NCI-H2227 treated with DMSO at 0.1 percent for 48 hours (cell line): ENCODE measurements around the gene PPARD.
"Not testable (repeated sequence)": the region's sequence is repeated elsewhere in the genome, so short reads cannot be mapped to it uniquely, and the experiment has no call there.

Source experiments
- DNase-seq: peaks from one replicate; lab custom pipeline; 2025; lab: John Stamatoyannopoulos, UW

PPARD gene

DNA sequence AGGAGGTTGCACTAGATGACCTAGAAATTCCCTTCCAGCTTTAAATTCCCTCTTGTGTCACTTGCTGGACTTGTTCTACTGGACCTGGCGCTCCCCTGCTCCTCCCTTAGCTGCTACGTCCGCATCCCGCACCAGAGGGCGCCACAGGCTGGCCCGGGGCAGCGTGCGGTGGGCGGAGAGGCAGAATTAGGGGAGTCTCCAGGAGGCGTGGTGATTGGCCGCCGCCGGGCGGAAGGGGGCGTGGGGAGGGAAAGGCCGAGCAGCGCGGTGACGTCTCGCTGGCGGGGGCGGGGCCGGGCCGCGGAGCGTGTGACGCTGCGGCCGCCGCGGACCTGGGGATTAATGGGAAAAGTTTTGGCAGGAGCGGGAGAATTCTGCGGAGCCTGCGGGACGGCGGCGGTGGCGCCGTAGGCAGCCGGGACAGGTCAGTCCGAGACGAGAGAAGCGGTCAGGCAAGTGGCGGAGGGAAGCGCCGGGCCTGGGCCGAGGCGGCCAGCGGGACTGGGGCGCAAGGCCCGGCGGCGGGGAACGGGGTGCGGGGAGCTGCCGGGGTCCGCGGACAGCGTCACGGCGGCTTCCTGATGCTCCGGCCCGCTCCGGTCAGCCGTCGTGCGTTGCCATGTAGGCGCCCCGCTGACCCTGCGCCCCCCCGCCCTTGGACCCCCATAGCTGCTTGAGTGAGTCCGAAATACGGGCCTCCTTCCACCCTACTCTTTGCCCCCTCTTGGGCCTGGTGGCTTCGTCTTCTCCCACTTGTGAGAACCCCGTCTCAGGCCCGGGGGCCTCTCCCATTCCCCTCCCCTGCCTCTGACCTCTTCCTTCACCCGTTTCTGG lies at the start of gene PPARD:
Gene PPARD (plus strand): TSS at position 301 of the 834 bp plus-strand sequence. CDS start 68,530 bp downstream, outside the sequence.
- DNase-seq, result peak; percentile 96

DNA sequence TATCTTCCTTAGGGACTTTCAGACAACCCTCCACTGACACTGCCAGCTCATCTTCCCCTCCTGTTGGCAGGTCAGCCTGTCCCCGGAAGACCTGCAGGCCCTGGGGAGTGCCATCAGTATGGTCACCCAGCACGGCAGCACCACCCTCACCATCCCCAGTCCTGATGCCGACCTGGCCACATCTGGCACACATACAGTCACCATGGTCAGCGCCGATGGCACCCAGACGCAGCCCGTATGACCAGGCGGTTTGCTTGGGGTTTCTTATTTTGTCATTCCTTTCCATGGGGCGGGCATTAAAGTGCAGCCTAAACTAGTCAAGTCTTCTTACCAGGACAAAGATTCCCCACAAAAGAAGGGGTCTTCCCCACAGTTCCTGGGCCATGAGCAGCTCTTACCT lies 48.7 kb upstream of the PPARD start:
- DNase-seq, result no peak

DNA sequence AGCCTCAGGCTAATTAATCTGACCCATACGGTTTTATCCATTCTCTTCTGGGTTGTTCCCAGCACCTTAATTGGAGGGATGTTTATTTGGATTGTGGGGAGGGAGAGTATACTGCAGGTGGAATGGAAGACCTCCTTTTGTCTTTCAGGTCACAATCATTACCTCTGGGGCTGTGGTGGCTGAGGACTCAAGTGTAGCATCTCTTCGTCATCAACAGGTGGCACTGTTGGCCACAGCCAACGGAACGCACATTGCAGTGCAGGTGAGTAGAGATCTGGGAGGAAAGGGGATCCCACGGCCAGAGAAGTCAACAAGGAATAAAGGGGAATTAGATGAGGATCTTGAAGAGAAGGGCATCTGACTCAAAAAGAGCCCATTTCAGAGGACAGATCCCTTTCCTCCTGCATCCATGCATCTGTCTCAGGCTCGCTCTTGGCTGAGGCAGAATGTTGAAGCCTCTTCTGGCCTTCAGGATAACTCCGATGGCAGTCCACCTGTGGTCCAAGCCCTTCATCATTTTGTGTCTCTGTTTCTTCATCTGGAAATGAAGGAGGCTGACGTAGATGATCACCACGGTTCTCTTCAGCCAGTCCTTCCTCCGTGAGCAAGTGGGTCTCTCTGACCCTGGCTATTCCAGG lies 47.9 kb upstream of the PPARD start:
- peak; percentile 50 for DNase-seq

DNA sequence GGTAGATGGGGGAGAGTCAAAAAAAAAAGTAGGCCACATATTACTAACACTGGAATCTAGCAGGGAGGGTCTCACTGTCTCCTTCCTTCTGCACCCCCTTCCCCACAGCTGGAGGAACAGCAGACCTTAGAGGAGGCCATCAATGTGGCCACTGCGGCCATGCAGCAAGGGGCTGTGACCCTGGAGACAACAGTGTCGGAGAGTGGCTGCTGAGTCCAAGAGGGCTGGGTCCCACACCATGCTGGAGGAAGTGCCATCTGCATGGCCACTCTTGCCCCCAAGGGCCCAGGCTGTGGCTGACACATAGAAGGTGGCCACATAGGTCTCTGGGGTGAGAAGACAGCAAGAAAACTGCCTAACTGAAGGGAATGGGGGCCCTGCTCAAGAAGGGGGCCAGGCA lies 47.3 kb upstream of the PPARD start:
- no peak for DNase-seq

DNA sequence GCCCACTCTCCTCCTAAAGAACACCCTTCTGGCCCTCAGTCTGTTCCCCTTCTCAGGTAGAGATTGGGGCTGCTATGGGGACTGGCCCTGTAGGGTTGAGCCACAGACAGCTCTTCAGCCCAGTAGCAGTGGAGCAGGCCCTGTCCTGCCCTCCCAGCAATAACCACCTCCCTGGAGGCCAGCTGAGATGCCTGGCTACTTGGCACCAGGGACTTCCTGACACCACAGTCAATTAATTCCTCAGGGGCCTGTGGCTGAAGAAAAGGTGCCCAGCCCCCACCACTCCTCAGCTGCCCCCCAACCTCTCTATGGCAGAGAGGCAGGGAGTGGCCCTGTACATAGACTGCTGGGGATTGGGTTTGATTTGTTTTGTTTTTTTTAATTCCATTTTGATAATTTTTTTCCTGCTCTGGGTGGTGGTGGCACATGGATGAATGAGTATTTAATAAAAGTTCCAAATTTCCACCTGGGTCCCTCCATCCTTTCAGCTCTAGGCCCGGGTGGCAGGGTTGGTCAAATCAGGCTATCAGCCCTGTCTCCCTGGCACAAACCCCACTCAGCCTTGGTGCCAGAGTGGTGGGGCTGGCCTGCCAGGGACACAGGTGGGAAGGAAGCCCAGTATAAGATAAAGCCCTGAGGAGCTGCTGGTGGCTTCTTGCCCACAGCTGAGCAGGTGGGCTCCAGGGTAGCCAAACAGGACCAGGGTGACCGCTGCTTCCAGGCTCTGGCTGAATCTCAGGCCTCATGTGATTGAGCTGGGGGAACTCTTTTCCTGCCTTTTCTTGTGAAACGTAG lies 46.6 kb upstream of the PPARD start:
- DNase-seq, result no peak

DNA sequence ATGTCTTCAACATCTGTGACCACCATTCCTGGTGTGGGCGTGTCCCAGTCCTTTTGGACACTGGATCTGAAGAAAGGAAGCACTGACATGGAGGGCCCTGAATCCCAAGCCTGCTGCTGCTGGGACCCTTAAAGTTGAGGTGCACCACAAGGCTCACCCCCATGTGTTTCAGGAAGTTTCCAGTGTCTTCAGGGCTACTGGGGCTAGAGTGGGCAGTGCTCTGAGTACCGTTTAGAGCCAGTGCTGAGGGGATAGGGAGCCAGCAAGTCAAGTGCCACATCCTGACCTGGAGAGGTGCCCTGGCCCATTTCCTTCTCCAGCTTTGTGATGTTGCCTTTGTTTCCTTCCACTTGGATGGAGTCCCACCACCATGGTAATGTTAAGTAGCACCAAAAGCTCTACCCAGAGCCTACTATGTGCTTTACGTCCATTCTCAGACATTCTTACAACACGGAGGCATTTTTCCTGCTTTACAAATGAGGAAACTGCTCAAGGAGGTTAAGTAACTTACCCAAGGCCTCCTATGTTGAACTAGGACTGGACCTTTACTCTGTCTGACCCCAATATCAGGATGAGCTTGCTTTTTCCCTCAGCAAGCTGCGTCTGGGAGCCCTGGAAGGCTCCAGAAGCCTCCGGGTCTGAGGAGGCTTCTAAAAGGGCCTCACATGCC lies 45.3 kb upstream of the PPARD start:
- DNase-seq, result no peak

DNA sequence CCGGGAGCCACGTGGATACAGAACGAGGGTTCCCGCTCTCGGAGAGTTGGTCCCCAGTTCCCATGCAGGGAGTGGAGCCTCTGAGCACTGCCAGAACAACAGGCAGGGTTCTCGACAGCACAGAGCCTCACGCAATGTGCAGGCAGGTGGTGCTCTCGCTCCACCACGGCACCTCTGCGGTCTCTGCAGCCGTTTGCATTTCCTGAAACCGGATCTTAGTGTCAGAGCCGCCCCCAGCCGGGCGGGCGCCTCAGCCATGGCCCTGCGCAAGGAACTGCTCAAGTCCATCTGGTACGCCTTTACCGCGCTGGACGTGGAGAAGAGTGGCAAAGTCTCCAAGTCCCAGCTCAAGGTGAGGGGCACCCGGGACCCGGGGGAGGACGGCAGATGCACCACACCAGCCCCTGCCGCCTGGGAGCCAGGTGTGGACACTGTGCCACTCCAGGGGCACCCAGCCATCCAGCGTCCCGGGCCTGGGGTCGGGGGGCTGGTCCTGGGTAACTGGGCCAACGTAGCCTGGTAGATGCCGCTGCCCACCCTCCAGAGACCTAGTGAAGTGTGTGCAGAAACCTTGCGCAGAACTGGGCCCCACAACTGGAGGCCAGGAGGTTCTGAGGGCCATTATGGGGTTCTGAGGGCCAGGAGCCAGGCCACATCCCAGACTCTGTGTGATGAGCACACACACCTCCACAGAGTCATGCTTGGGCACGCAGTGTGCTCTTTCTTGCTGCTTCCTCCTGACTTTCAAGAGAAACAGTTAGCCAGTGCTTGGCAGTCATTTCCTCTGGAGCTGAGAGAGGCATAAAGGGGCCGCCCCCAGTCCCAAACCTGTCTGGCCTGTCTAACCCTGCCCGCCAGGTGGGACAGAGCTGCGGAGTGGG lies 44.5 kb upstream of the PPARD start, which contains the start of gene DEF6:
Gene DEF6 (plus strand): TSS at position 218 of the 881 bp plus-strand sequence. CDS start 39 bp downstream, at position 257.
- peak; percentile 69 for DNase-seq

DNA sequence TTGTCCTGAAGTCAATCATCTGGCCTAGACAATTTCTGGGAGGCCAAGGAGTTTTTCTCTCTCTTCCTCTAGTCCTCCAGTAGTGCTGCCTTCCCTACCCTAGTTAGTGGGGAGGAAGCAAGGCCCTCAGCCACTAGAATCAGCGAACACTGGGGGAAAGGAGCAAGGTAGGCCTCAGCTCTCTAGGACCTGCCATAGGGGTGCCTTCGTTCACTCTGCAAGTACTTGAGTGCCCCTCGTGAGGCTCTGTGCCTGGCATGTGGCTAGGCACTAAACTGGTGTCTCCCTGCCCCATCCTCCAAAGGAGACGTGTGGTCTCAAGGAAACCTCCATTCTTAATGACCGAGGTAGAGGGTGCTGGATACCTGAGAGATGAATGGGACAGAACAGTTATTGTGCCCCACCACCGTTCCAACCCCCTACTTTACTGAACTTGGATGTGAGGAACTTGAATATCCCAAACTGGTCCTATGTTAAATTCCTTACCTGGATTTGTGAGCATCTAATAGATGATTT lies 43.7 kb upstream of the PPARD start:
- no peak for DNase-seq

DNA sequence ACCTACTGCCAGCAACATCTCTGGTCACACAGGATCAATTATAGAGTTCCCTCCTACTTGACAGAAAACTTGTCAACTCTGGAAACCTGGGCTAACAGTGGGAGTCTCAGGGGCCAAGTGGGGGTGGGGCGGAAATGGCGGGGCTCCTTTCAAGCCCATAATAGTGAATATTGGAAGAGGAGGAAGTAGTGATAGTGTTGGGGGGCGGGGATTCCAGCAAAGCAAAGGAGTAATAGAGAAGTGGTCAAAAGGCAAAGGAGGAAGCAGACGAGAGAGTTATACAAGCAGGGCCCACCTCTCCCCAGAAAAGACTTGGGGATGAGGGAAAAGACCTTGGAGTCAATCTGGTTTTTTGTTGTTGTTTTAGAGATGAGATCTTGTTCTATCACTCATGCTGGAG lies 42.7 kb upstream of the PPARD start:
- no peak for DNase-seq

DNA sequence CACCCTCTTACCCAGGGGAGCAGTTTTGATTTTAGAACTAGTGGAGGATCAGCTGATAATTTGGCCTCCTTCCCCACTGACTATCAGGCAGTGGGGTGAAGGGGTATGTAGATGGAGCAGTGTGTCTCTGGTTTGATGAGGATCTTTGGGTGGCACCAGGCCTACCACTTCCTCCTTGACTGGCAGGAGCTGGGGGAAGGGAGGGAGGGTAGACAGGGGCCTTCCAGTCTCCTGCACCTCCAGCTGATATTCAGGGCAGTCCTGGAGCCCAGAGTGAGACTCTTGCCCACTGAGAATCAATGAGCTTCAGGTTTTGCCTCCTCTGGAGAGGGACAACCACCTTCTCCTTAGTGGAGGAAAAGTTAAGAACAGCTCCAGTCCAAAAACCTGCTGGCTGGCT lies 41.5 kb upstream of the PPARD start:
- DNase-seq, result no peak

DNA sequence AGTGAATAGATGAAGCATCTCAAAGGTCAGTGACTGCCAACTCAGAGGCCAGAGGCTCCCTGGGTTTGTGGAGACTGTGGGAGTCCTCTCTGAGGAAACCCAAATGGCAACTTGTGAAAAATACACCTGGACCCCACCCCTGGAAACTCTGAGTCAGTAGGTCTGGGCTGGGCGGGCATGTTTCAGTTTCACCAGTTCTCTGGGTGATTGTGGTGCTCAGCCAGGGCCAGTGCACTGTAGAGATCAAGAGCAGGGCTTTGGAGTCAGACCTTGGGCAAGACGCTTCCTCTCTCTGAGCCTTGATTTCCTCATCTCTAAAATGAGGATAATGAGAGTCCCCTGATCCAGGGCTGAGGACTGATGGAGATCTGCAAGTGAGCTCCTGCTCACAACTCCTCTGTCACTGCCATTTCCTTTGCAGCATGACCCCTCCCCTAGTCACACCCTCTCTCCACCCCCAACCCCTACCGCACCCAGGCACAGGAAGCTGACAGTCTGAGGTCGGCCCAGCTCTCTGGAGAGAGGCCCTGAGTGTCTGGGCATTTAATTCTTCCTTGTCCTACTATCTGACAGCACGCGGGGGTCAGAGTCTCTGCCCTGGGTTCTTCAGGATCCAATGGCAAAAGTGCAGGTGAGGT lies 39.6 kb upstream of the PPARD start:
- DNase-seq, result no peak

DNA sequence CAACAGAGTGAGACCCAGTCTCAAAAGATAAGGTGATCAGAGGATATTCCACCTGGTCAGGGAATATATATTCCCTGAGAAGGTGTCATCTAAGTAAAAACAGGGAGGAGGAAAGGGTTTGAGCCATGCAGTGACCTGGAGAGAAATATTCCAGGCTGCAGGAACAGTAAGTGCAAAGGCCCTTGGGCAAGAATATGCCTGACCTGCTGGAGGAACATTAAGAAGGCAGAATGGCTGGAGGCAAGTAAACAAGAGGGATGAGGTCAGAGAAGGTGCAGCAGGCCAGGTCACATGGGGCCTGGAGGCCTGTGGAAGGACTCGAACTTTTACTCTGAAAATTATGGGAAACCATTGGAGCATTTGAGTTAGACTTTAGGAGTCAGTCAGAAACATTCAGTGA lies 38.1 kb upstream of the PPARD start:
- no peak for DNase-seq

DNA sequence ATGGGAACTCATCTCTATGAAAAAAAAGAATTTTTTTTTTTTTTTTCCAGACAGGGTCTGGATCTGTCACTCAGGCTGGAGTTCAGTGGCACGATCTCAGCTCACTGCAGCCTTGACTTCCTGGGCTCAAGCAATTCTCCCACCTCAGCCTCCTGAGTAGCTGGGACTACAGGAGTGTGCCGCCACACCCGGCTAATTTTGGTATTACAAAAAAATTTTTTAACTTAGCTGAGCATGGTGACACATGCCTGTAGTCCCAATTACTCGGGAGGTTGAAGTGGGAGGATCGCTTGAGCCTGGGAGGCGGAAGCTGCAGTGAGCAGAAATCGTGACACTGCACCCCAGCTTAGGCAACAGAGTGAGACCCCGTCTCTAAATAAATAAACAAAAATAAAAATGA lies 37.2 kb upstream of the PPARD start:
- no peak for DNase-seq

DNA sequence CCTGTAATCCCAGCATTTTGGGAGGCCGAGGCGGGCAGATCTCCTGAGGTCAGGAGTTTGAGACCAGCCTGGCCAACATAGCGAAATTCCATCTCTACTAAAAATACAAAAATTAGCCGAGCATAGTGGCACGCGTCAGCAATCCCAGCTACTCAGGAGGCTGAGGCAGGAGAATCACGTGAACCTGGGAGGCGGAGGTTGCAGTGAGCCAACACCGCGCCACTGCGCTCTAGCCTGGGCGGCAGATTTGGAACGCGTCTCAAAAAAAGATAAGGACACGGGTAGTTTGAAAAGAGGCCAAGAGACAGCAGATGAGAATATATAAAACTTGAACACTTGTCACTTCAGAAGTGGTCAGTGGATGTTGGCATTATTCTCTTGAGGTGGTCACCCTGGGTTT lies 35.2 kb upstream of the PPARD start:
- DNase-seq, result not testable (repeated sequence)

DNA sequence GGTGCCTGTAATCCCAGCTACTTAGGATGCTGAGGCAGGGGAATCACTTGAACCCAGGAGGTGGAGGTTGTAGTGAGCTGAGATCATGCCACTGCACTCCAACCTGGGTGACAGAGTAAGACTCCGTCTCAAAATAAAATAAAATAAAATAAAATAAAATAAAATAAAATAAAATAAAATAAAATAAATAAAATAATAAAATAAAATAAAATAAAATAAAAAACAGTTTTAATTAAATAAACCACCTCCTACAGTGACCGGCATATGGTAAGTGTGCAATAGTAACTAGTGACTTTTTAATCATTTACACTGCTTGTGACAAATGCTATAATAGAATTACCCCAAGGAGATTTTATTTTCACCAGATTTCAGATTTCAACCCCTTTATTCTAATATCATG lies 33.8 kb upstream of the PPARD start:
- DNase-seq, result not testable (repeated sequence)

DNA sequence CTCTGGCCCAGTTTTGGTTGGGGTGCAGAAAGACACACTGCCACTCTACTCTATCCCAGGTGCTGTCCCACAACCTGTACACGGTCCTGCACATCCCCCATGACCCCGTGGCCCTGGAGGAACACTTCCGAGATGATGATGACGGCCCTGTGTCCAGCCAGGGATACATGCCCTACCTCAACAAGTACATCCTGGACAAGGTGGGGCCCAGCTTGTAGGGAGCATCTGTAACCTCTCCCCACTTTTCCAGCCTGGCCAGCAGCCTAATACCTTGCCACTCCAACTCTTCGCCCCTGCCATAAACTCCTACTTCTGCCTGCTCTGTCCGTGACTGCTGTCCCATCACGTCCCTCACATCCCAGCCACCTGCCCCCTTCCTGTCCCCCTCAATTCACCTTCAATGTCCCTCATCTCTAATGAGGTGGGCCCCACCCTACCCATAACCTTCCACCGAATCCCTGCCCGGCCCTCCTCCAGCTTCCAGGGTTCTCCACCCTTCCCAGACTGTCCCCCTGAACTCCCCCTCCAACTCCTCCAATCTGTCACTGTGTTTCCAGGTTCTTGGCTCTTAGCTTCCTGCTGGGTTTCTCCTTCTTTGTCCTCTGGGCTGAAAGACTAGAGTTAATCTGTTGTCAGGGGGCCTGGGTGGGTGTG lies 32.6 kb upstream of the PPARD start:
- no peak for DNase-seq

DNA sequence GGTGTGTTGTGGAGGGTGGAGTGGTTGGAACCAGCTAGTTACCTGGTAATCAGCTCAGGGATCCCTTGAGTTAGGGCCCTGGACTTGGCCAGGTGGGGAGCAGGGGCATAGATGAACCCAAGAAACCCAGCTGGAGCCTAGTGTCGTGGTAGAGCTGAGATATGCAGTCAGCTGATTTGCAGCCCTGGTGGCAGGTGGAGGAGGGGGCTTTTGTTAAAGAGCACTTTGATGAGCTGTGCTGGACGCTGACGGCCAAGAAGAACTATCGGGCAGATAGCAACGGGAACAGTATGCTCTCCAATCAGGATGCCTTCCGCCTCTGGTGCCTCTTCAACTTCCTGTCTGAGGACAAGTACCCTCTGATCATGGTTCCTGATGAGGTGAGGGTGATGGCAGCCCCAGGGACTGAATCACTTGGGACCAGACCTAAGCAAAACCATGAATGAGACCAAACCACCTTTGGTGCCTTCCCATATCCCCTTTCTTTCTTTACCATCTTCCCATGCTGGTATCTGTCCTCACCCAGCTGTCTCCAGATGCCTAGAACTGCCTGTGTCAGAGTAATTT lies 32.0 kb upstream of the PPARD start:
- no peak for DNase-seq

DNA sequence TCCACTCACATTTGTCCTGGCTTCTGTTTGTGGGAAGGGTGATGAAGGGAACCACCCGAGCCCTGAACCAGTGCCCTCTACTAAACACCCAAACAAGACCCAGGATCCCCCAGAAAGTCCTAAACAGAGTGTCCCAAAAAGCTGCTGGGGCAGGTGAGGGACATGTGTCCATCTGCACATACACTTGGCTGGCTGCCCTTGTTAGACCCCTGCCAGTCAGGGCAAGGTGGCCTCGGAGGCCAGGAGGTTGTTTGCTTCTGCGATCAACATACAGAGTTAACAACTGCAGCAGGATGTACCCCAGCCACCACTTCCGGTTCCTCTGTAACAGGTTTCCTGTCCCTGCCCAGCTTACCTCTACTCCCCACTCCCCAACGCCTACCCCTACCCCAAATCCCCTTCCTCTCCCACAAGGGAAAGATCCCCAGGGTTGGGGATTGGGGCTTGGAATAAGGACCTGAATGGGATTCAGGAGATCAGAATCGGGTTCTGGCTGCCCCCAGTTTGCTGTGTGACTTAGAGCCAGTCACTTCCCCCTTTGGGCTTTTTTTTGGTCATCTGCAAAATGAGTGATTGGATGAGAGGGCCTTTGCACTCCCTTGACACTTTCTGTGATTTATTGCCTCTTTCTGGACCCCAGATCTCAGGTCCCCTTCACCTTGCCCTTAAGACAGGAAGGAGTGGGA lies 30.8 kb upstream of the PPARD start:
- no peak for DNase-seq
